ENCODE results near the gene DOCK6.

DOCK6 gene

GRCh38 chr19:11238041-11238440, 24.3 kb downstream of the DOCK6 start:
- TF ChIP-seq CTCF (IDR thresholded peaks at IDR 0.05; ENCODE audit: extremely low read depth, insufficient read depth, missing control alignments) = no peak
- no peak for DNase-seq (ENCODE audit: low spot score)
- in situ Hi-C loops (cut with MboI; ENCODE audit: low pct_unique_long_range_greater_than_20kb, low sequenced_read_pairs, unreplicated experiment) = no loop called here

GRCh38 chr19:11237321-11237720, 25.0 kb downstream of the DOCK6 start:
- in situ Hi-C loops (cut with MboI; ENCODE audit: low pct_unique_long_range_greater_than_20kb, low sequenced_read_pairs, unreplicated experiment) = no loop called here
- no peak for DNase-seq (ENCODE audit: low spot score)
- TF ChIP-seq CTCF (IDR thresholded peaks at IDR 0.05; ENCODE audit: extremely low read depth, insufficient read depth, missing control alignments) = no peak

GRCh38 chr19:11236324-11237301, 25.7 kb downstream of the DOCK6 start:
- in situ Hi-C loops (cut with MboI; ENCODE audit: low pct_unique_long_range_greater_than_20kb, low sequenced_read_pairs, unreplicated experiment) = no loop called here
- TF ChIP-seq CTCF (IDR thresholded peaks at IDR 0.05; ENCODE audit: extremely low read depth, insufficient read depth, missing control alignments) = no peak
- no peak for DNase-seq (ENCODE audit: low spot score)

GRCh38 chr19:11234486-11235075, 27.7 kb downstream of the DOCK6 start:
- in situ Hi-C loops (cut with MboI; ENCODE audit: low pct_unique_long_range_greater_than_20kb, low sequenced_read_pairs, unreplicated experiment) = no loop called here
- DNase-seq (ENCODE audit: low spot score) = no peak

GRCh38 chr19:11233073-11233472, 29.3 kb downstream of the DOCK6 start:
- DNase-seq (ENCODE audit: low spot score) = no peak
- no peak for TF ChIP-seq CTCF (IDR thresholded peaks at IDR 0.05; ENCODE audit: extremely low read depth, insufficient read depth, missing control alignments)
- in situ Hi-C loops (cut with MboI; ENCODE audit: low pct_unique_long_range_greater_than_20kb, low sequenced_read_pairs, unreplicated experiment) = no loop called here

More at GRCh38 chr19:11234486-11235075, 27.7 kb downstream of the DOCK6 start:
- TF ChIP-seq CTCF (IDR thresholded peaks at IDR 0.05; ENCODE audit: extremely low read depth, insufficient read depth, missing control alignments) = no peak

GRCh38 chr19:11232555-11232954, 29.8 kb downstream of the DOCK6 start:
- TF ChIP-seq CTCF (IDR thresholded peaks at IDR 0.05; ENCODE audit: extremely low read depth, insufficient read depth, missing control alignments) = no peak
- no peak for DNase-seq (ENCODE audit: low spot score)
- in situ Hi-C loops (cut with MboI; ENCODE audit: low pct_unique_long_range_greater_than_20kb, low sequenced_read_pairs, unreplicated experiment) = no loop called here
